ENCODE results near the gene COPS3.
"Not testable (repeated sequence)": the region's sequence is repeated elsewhere in the genome, so short reads cannot be mapped to it uniquely, and the experiment has no call there.

Gene COPS3

GRCh38 chr17:17285951-17286350 lies 4.9 kb upstream of the COPS3 start:
- in situ Hi-C loops (cut with HindIII; ENCODE audit: low sequenced_read_pairs) = no loop called here
- no peak for DNase-seq (ENCODE audit: low read depth)
- TF ChIP-seq, protein P1, sequence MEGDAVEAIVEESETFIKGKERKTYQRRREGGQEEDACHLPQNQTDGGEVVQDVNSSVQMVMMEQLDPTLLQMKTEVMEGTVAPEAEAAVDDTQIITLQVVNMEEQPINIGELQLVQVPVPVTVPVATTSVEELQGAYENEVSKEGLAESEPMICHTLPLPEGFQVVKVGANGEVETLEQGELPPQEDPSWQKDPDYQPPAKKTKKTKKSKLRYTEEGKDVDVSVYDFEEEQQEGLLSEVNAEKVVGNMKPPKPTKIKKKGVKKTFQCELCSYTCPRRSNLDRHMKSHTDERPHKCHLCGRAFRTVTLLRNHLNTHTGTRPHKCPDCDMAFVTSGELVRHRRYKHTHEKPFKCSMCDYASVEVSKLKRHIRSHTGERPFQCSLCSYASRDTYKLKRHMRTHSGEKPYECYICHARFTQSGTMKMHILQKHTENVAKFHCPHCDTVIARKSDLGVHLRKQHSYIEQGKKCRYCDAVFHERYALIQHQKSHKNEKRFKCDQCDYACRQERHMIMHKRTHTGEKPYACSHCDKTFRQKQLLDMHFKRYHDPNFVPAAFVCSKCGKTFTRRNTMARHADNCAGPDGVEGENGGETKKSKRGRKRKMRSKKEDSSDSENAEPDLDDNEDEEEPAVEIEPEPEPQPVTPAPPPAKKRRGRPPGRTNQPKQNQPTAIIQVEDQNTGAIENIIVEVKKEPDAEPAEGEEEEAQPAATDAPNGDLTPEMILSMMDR (IDR thresholded peaks at IDR 0.05; ENCODE audit: low read depth, low read length, missing control alignments) = no peak
- H3K4me3 ChIP-seq (ENCODE audit: low read depth, low read length) = no peak overlapping the region

DNA sequence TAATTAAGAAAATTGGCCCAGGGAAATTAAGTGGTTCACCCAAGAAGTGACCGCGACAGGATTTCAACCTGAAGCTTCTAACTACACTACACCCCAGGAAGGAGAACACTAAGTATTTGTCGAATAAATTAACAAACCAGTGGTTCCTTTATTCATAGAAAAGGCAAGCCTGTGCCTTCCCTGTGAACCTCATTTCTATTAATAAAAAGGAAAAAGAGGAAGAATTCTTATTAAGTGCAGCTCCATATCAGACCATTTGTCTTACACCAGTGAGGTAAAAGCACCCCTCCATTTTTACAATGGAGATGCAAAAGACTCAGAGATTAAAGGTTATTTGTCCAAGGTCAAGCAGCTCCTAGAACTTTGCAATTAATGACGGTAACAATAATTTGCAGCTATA lies 1.7 kb downstream of the COPS3 start:
- TF ChIP-seq, protein P1 (IDR thresholded peaks at IDR 0.05; ENCODE audit: low read depth, low read length, missing control alignments) = no peak
- no peak overlapping the region for H3K4me3 ChIP-seq (ENCODE audit: low read depth, low read length)
- in situ Hi-C loops (cut with HindIII; ENCODE audit: low sequenced_read_pairs) = no loop called here
- no peak for DNase-seq (ENCODE audit: low read depth)

DNA sequence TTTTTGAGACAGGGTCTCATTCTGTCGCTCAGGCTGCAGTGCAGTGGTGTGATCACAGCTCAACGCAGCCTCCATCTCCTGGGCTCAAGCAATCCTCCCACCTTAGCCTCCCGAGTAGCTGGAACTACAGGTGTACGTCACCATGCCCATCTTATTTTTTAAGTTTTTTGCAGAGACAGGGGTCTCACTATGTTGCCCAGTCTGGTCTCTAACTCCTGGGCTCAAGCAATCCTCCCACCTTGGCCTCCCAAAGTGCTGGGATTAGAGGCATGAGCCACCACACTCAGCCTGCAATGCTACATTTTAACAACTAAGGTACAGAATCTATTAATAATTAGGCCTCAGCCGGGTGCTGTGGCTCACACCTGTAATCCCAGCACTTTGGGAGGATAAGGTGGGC lies 3.6 kb downstream of the COPS3 start:
- H3K4me3 ChIP-seq (ENCODE audit: low read depth, low read length); in situ Hi-C loops (cut with HindIII; ENCODE audit: low sequenced_read_pairs); DNase-seq (ENCODE audit: low read depth): not testable (repeated sequence)

- DNase-seq (ENCODE audit: low read depth) = no peak
- no peak overlapping the region for H3K4me3 ChIP-seq (ENCODE audit: low read depth, low read length)
- TF ChIP-seq, protein P1 (IDR thresholded peaks at IDR 0.05; ENCODE audit: low read depth, low read length, missing control alignments) = no peak
- in situ Hi-C loops (cut with HindIII; ENCODE audit: low sequenced_read_pairs) = no loop called here
These were observed 5.1 kb downstream of the COPS3 start for GRCh38 chr17:17275971-17276370.

DNA sequence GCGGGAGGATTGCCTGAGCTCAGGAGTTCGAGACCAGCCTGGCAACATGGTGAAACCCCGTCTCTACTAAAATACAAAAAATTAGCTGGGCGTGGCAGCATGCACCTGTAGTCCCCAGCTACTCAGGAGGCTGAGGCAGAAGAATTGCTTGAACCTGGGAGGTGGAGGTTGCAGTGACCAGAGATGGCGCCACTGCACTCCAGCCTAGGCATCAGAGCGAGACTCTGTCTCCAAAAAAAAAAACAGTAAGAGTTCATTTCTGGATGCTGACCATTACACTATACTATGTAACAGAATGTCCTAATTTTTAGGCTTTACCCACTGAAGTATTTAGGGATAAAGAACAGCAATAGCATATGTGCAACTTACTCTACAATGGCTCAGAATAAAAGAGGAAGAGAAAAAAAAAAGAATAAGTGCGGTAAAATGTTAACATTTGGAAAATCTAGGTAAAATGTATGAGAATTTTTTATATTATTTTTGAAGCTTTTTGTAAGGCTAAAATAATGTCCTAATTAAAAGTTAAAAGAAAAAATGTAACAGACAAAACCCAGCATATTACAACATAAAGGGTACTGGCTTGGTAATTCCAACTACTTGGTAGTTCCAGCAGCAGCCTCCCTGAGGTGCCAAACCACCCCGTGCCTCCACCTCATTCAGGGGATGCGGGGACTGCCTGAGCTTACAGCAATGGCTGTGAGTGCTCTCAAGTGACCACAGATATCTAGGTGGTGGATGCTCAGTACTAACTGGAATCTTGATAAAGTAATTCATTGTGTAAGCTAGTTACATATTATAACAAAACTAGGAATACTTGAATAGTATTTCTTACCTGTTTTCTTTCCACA lies 10.9 kb downstream of the COPS3 start:
- TF ChIP-seq, protein P1 (IDR thresholded peaks at IDR 0.05; ENCODE audit: low read depth, low read length, missing control alignments) = peak; percentile 40
- in situ Hi-C loops (cut with HindIII; ENCODE audit: low sequenced_read_pairs) = loop anchor here (5.0 kb wide), 1 partner anchor 48 kb away; no protein-coding TSS in a partner anchor
- no peak overlapping the region for H3K4me3 ChIP-seq (ENCODE audit: low read depth, low read length)
- DNase-seq (ENCODE audit: low read depth) = no peak

DNA sequence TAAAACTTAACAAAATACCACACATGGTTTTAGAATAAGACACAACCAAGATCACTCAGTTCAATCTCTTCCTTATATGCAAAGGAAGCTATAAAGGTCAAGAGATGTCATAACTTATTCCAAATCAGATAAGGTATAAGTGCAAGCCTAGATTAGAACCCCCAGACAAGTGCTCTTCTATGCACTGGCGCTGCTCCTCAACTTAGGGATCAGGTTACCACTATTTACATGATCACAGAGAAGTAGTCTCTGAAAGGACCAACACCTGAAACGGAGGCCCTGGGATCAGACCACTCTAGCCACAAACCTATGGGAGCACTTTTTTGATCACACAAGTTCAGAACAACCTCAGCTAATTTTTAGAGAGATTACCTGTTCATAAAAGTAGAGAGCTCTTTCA lies 16.6 kb downstream of the COPS3 start:
- no peak overlapping the region for H3K4me3 ChIP-seq (ENCODE audit: low read depth, low read length)
- DNase-seq (ENCODE audit: low read depth) = no peak
- in situ Hi-C loops (cut with HindIII; ENCODE audit: low sequenced_read_pairs) = no loop called here
- TF ChIP-seq, protein P1 (IDR thresholded peaks at IDR 0.05; ENCODE audit: low read depth, low read length, missing control alignments) = no peak

DNA sequence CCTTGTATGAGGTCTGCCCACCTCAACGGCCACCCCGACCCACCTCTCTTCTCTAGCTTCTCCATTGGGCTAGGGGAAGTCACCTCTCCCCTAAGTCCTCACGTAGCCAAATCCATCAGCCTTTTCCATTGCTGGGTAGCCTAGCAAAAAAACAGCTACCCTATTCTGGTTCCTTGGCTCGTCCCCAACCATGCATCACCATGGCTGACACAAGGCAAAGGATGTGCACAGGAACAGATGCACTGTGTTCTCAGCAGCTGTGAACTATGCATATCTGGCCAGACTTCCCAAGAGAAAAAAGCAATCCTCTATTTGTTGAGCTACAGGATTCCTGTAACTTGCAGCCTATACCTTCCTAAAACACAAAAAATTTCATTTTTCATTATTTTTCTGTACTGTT lies 22.0 kb downstream of the COPS3 start:
- H3K4me3 ChIP-seq (ENCODE audit: low read depth, low read length) = no peak overlapping the region
- DNase-seq (ENCODE audit: low read depth) = no peak
- in situ Hi-C loops (cut with HindIII; ENCODE audit: low sequenced_read_pairs) = no loop called here
- TF ChIP-seq, protein P1 (IDR thresholded peaks at IDR 0.05; ENCODE audit: low read depth, low read length, missing control alignments) = no peak
